ENCODE measurements around the gene KIF18B. TPM values are rescaled to one million over a fixed set of nuclear protein-coding genes. Genes with fewer than 3 reads are reported as not detected.
A peak's percentile ranks its signal among the peaks of the same experiment; 100 is the strongest.

KIF18B gene
- total RNA-seq, 1 donor from 2014 or later: 87.3 TPM

DNA sequence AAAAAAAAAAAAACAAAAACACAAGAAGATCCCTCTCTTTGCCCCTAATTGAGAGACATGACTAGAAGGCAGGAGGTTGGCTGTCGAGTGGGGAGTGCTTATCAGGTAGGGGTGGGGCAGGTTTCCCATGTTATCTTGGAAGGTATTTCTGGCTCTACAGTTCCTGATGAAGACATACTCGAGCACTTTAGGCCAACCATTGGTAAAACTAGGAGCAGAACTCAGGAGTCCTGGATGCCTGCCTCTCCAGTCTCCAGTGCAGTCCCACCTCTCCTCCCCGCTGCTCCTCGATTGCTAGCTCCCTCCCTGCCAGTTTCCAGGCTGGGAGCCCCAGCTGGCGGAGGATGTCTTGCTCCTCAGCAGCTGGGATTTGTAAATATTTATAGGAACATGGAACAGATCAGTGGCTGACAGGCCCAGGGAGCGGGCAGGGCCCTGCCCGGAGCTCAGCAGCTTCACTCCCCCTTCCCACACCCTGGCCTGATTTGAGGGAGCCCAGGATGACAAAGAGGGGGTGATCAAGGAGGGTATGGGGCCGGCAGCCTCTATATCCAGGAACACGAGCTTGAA lies 31.9 kb upstream of the KIF18B start:
- TF ChIP-seq, protein P1, sequence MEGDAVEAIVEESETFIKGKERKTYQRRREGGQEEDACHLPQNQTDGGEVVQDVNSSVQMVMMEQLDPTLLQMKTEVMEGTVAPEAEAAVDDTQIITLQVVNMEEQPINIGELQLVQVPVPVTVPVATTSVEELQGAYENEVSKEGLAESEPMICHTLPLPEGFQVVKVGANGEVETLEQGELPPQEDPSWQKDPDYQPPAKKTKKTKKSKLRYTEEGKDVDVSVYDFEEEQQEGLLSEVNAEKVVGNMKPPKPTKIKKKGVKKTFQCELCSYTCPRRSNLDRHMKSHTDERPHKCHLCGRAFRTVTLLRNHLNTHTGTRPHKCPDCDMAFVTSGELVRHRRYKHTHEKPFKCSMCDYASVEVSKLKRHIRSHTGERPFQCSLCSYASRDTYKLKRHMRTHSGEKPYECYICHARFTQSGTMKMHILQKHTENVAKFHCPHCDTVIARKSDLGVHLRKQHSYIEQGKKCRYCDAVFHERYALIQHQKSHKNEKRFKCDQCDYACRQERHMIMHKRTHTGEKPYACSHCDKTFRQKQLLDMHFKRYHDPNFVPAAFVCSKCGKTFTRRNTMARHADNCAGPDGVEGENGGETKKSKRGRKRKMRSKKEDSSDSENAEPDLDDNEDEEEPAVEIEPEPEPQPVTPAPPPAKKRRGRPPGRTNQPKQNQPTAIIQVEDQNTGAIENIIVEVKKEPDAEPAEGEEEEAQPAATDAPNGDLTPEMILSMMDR (conservative IDR thresholded peaks at IDR 0.05): no peak
- Mint-ChIP-seq H3K27me3 (ENCODE audit: low read depth) (peaks cover 6% of the 10 kb centered on the region), H3K36me3 (ENCODE audit: low read depth) (no peaks in the 10 kb centered on the region), H3K4me1 (peaks cover 28% of the 10 kb centered on the region), H3K27ac (ENCODE audit: unreplicated experiment) (peak overlapping the region; percentile 50), H3K9me3 (peaks cover 2% of the 10 kb centered on the region), H3K4me3 (no peak overlapping the region)
- no peak for DNase-seq (ENCODE audit: low read depth, low spot score)

DNA sequence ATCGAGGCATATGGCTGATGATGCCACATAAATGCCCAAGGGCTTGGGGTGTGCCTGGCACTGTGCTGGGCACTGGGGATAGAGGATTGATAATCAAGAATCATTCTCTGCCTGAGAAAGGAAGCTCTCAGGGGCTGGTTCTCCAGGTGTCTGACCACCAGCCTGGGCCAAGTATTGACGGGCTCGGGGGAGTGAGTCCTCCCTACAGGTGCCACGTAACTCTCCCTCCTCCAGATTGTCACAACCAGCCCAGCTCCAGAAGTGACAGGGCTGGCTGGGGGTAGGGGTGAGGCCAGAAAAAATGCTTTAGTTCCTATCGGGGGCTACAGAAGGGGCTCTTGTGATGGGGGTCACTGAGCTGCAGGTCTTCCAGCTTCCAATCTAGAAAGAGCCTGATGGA lies 31.2 kb upstream of the KIF18B start:
- H3K27me3 Mint-ChIP-seq (ENCODE audit: low read depth): peaks cover 8% of the 10 kb centered on the region
- H3K36me3 Mint-ChIP-seq (ENCODE audit: low read depth): no peaks in the 10 kb centered on the region
- peaks cover 2% of the 10 kb centered on the region for H3K9me3 Mint-ChIP-seq
- H3K27ac Mint-ChIP-seq (ENCODE audit: unreplicated experiment): no peak overlapping the region
- TF ChIP-seq, protein P1 (conservative IDR thresholded peaks at IDR 0.05): no peak
- no peak overlapping the region for H3K4me3 Mint-ChIP-seq
- no peak for DNase-seq (ENCODE audit: low read depth, low spot score)
- H3K4me1 Mint-ChIP-seq: peaks cover 28% of the 10 kb centered on the region

DNA sequence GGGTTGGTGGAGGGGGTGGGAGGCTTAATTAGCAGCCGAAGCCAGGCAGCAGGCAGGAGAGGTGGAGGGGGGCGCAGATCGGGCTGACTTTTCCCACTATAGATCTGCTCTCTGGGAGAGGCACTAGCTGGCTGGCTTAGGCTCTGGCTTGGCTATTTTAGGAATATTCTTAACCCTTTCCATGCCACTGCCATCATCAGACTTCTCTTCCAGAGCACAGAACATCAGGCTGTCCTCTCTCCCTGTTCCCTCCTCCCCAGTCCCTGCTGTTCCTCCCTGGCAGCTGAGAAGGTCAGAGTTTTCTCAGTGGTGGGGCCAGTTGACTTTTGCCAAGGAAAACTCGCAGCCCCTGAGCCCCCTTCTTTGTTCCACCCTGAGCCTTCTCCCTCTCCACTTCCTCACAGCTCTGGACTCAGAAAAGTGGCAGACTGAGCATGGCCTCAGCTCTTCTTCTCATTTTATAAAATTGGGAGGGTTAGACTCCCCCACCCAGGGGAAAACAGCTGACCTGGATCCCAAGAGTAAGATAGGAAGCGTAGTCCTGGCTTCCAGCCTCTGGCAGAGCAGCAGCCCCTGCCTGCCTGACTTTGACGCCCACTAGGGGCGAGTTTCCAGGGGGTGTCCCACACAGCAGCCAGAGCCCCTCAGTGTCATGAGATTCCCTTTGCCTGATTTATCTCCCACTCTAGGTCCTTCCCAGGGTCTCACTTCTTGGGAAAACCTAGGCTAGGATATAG lies 30.4 kb upstream of the KIF18B start:
- H3K4me1 Mint-ChIP-seq: peaks cover 28% of the 10 kb centered on the region
- H3K27ac Mint-ChIP-seq (ENCODE audit: unreplicated experiment): no peak overlapping the region
- H3K9me3 Mint-ChIP-seq: peaks cover 2% of the 10 kb centered on the region
- H3K36me3 Mint-ChIP-seq (ENCODE audit: low read depth): no peaks in the 10 kb centered on the region
- no peak for DNase-seq (ENCODE audit: low read depth, low spot score)
- peaks cover 12% of the 10 kb centered on the region for H3K27me3 Mint-ChIP-seq (ENCODE audit: low read depth)
- no peak overlapping the region for H3K4me3 Mint-ChIP-seq
- TF ChIP-seq, protein P1 (conservative IDR thresholded peaks at IDR 0.05): no peak

DNA sequence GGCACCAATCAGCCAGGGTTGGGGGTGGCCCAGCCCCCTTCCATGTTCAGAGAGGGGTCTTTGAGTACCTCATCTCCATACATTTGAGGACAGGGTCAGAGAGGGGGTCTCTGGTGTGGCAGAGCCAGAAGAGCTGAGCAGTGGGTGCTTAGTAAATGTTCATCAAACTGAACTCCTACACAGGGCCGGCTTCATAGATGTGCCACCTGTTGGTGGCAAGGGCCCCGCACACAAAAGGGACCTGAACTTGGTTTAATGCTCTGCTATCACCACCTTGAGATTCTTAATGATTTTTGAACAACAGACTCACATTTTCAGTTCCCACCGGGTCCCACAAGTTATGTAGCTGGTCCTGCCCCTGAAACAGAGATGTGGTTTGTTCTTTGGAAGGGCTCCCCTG lies 29.5 kb upstream of the KIF18B start:
- no peak overlapping the region for H3K4me3 Mint-ChIP-seq
- no peak for DNase-seq (ENCODE audit: low read depth, low spot score)
- no peaks in the 10 kb centered on the region for H3K9me3 Mint-ChIP-seq
- H3K4me1 Mint-ChIP-seq: peaks cover 28% of the 10 kb centered on the region
- no peaks in the 10 kb centered on the region for H3K36me3 Mint-ChIP-seq (ENCODE audit: low read depth)
- H3K27ac Mint-ChIP-seq (ENCODE audit: unreplicated experiment): peak overlapping the region; percentile 19
- H3K27me3 Mint-ChIP-seq (ENCODE audit: low read depth): peaks cover 21% of the 10 kb centered on the region
- TF ChIP-seq, protein P1 (conservative IDR thresholded peaks at IDR 0.05): no peak

DNA sequence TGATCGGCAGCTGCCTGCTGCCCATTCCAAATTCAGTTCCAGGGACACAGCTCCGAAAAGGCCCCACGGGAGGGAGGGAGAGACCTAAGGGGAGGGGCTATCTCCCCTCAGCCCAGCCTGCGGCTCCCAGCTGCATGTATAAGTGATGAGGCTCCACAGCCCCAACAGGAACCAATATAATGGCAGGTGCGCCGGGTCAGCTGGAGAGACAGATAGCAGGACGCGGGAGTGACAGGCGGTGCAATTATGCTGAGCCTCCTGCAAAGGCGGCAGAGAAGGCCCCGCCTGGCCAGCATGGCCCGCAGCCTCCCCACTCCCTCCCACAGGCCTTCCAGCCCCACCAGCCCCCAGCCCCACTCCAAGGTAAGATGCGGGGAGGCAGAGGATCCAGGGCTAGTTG lies 28.6 kb upstream of the KIF18B start:
- H3K36me3 Mint-ChIP-seq (ENCODE audit: low read depth): no peaks in the 10 kb centered on the region
- peaks cover 29% of the 10 kb centered on the region for H3K27me3 Mint-ChIP-seq (ENCODE audit: low read depth)
- H3K27ac Mint-ChIP-seq (ENCODE audit: unreplicated experiment): no peak overlapping the region
- no peak overlapping the region for H3K4me3 Mint-ChIP-seq
- peaks cover 26% of the 10 kb centered on the region for H3K4me1 Mint-ChIP-seq
- TF ChIP-seq, protein P1 (conservative IDR thresholded peaks at IDR 0.05): no peak
- no peak for DNase-seq (ENCODE audit: low read depth, low spot score)
- no peaks in the 10 kb centered on the region for H3K9me3 Mint-ChIP-seq
